Muscle layer of colon (tissue), 2 donors: Measurements from ENCODE around the gene SPP1.

Source experiments
- H3K27ac ChIP-seq: one replicate; pipeline ENCODE4 v1.7.0; 2013; ENCODE audit warnings: low read depth, mild to moderate bottlenecking, low read length, moderate library complexity
- H3K27me3 ChIP-seq, 2 donors: one replicate each; pipeline ENCODE4 v1.7.0; 2013; ENCODE audit warnings: low read length in 2 of 2, mild to moderate bottlenecking in 2 of 2; ENCODE audit not compliant: insufficient read depth in 2 of 2, control insufficient read depth in 1 of 2
- H3K36me3 ChIP-seq: one replicate; pipeline ENCODE4 v1.7.0; 2013; ENCODE audit warnings: mild to moderate bottlenecking, low read length; ENCODE audit not compliant: insufficient read depth
- H3K4me1 ChIP-seq: one replicate; pipeline ENCODE4 v1.7.0; 2013; ENCODE audit warnings: mild to moderate bottlenecking, low read length; ENCODE audit not compliant: insufficient read depth
- H3K4me3 ChIP-seq, 2 donors: one replicate each; pipeline ENCODE4 v1.7.0; 2013; ENCODE audit warnings: low read length in 2 of 2, low read depth in 1 of 2, mild to moderate bottlenecking in 1 of 2, moderate library complexity in 1 of 2
- H3K9ac ChIP-seq: one replicate; pipeline ENCODE4 v1.7.0; 2013; ENCODE audit warnings: low read length
- H3K9me3 ChIP-seq: one replicate; pipeline ENCODE4 v1.7.0; 2013; ENCODE audit warnings: mild to moderate bottlenecking, low read length
- donor health status: abdominal sarcoma.
- donor health status: Adenocarcinoma of cecum.

The SPP1 gene

DNA sequence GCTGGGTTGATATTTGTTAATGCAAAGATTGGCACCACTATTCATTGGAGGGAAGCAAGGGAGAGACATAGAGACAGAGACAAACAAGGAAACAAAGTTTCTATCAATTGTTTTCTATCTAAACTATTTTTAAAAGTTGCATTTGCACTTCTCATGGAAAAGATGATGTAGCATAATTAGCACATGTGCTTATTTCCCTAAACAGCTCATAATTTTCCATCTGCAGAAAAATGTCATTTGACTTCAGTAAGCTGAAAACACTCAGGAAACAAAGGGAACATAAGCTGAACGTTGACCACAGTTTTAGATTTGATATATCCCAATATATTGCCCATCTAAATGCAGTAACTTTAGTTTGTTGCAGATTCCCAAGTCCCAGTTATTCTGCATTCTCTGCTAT lies 18.5 kb upstream of the SPP1 start:
- Histone ChIP-seq H3K9me3 (no peaks in the 10 kb centered on the region), H3K4me3 (no peak overlapping the region), H3K27ac (no peak overlapping the region), H3K36me3 (no peaks in the 10 kb centered on the region), H3K4me1 (no peaks in the 10 kb centered on the region), H3K9ac (no peak overlapping the region), H3K27me3 (no peaks in the 10 kb centered on the region)

DNA sequence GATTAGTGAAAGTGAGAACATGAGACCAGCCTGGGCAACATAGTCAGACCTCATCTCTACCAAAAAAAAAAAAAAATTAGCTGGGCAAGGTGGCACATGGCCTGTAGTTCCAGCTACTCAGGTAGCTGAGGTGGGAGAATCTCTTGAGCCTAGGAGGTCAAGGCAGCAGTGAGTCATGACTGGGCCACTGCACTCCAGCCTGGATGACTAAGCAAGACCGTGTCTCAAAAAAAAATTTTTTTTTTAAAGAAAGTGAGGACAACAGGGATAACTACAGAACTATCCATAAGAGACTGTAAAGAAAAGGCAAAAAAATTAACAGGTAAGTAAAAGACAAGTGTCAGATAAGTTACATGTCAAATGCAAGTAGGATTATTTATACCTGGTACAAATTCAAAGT lies 13.5 kb upstream of the SPP1 start:
- no peaks in the 10 kb centered on the region for H3K9me3 ChIP-seq
- H3K4me3 ChIP-seq = no peak overlapping the region
- no peaks in the 10 kb centered on the region for H3K27me3 ChIP-seq
- no peak overlapping the region for H3K9ac ChIP-seq
- H3K4me1 ChIP-seq = no peaks in the 10 kb centered on the region
- no peaks in the 10 kb centered on the region for H3K36me3 ChIP-seq
- H3K27ac ChIP-seq = no peak overlapping the region

DNA sequence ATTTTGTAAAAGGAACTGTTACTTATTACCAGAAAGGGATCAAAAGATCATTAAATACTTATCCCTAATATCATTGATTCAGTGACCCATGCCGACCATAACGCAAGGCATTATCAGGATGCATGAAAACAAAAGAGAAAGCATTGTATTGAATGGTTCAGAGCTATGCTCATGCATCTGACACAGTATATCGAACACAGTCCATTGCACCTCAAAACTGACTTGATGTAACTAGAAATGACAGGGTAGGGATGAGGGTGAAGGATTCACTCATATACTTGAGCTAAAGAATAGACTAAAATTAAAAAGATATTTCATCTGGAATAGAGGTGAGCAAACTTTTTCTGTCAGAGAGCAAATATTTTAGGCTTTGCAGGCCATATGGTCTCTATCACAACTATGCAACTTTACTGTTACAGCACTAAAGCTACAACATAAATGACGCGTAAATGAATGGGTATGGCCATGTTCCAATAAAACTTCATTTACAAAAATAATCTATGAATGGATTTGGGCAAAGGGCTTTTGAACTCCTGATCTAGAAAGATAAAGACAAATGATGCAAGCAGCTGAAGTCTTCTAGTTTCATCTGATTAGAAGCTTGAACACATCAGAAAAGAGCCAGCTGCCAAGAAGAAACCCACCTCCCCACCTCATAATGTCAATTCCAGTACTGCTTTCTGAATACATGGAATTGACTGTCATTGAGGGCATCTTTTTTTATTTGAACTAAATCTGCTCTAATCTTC lies 12.9 kb upstream of the SPP1 start:
- Histone ChIP-seq H3K36me3 (no peaks in the 10 kb centered on the region), H3K27me3 (no peaks in the 10 kb centered on the region), H3K9me3 (no peaks in the 10 kb centered on the region), H3K4me3 (no peak overlapping the region), H3K4me1 (no peaks in the 10 kb centered on the region), H3K27ac (no peak overlapping the region), H3K9ac (no peak overlapping the region)

DNA sequence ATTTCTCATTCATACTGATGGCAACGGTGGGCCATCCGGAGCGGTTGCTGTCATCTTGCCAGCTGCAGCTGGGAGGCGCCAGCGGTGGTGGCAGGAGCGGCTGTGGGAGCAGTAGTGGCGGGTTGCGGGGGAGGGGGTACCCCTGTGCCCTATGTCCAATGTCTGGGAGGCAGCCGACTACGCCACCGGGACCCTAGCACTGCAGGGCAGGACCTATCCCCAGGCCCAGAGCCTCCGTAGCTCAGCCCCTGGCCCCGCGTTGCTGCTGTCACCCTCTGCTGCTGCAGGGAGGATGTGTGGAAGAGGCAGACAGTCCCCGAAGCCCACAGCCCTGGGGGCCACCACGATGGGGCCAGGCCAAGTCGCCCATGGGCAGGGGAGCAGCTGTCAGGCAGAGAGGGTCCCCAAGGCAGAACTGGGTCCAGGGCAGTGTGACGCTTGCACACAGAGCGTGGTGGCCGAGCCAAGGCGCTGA lies 10.0 kb upstream of the SPP1 start:
- Histone ChIP-seq H3K4me3 (no peak overlapping the region), H3K27me3 (no peaks in the 10 kb centered on the region), H3K4me1 (no peaks in the 10 kb centered on the region), H3K9me3 (no peaks in the 10 kb centered on the region), H3K27ac (no peak overlapping the region), H3K36me3 (no peaks in the 10 kb centered on the region), H3K9ac (no peak overlapping the region)

DNA sequence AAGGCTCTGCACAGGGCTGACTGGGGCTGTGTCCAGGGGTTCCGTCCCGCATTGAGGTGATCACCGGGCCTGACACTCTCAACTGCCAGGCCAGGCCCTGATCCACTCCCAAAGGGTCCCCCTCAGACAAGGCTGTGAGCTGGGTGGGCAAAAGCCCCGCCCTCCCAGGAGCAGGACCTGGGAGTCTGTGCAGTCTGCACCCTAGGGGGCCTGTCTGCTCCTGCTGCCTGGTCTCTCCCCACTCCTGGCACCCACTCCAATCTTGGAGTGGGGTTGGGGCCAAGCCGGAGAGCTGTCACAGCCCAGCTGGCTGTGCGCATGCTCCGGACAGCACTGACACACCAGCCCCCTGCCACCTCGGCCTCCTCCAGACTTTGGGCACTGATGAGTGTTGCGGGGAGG lies 9.4 kb upstream of the SPP1 start:
- Histone ChIP-seq H3K27ac (no peak overlapping the region), H3K9me3 (no peaks in the 10 kb centered on the region), H3K4me3 (no peak overlapping the region), H3K27me3 (no peaks in the 10 kb centered on the region), H3K36me3 (no peaks in the 10 kb centered on the region), H3K9ac (no peak overlapping the region), H3K4me1 (no peaks in the 10 kb centered on the region)

DNA sequence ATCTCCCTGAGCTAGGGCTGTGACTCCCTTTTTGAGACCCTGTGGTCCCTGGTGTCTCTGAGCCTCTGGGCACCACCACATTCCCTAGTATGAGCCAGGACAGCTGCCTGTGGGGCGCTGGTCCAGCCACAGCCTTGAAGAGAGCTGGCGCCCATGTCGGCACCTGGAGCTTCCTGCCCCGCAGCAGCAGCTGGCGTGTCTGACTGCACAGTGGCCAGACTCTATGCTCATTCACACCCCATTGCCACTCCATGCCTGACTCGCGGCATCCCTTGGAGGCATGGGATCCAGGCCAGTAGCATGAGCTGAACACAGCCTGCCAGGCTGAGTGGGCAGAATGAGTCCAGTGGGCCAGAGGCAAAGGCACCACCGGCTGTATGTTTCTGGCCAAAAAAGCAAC lies 8.3 kb upstream of the SPP1 start:
- Histone ChIP-seq H3K9me3 (no peaks in the 10 kb centered on the region), H3K27me3 (no peaks in the 10 kb centered on the region), H3K4me3 (no peak overlapping the region), H3K4me1 (no peaks in the 10 kb centered on the region), H3K27ac (no peak overlapping the region), H3K9ac (no peak overlapping the region), H3K36me3 (no peaks in the 10 kb centered on the region)

DNA sequence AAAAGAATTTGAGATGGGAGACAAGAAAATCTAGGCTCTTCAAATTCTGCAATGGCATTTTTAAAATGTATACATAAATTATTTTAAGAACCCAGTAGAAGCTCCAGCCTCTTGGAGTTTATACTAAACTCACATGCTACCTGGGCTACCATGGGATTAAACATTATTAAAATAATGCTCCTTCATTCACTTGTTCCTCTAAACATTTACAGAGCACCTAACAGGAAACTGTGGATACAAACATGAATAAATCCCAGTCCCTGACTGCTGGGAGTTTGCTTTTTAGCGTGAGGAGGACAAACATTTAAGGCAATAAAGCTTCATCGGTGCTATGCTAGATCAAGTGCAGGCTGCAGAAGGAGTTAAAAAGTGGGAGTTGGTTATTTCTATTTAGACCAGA lies 5.4 kb upstream of the SPP1 start:
- Histone ChIP-seq H3K4me3 (no peak overlapping the region), H3K27ac (no peak overlapping the region), H3K9ac (no peak overlapping the region), H3K4me1 (no peaks in the 10 kb centered on the region), H3K36me3 (no peaks in the 10 kb centered on the region), H3K9me3 (no peaks in the 10 kb centered on the region), H3K27me3 (no peaks in the 10 kb centered on the region)

DNA sequence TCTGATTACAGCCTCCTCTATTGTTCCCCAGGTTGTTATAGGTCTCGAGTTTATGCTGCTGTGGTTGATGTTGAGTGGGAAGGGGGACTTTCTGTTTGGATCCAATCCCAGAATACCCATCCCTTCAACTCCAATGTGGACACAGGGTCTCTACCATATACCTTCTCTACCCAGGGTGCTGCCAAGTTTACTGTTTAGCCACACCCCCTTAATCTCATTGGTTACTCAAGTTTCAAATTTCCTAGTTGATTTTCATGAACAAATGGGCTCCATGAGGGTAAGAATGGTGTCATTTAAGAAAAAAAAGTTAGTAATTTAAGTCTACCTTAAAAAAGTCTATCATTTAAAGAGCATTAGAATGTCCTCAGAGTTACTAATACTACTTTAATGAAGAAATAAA lies 3.6 kb upstream of the SPP1 start:
- Histone ChIP-seq H3K4me1 (no peaks in the 10 kb centered on the region), H3K9ac (no peak overlapping the region), H3K27ac (no peak overlapping the region), H3K36me3 (no peaks in the 10 kb centered on the region), H3K4me3 (no peak overlapping the region), H3K27me3 (no peaks in the 10 kb centered on the region), H3K9me3 (no peaks in the 10 kb centered on the region)

DNA sequence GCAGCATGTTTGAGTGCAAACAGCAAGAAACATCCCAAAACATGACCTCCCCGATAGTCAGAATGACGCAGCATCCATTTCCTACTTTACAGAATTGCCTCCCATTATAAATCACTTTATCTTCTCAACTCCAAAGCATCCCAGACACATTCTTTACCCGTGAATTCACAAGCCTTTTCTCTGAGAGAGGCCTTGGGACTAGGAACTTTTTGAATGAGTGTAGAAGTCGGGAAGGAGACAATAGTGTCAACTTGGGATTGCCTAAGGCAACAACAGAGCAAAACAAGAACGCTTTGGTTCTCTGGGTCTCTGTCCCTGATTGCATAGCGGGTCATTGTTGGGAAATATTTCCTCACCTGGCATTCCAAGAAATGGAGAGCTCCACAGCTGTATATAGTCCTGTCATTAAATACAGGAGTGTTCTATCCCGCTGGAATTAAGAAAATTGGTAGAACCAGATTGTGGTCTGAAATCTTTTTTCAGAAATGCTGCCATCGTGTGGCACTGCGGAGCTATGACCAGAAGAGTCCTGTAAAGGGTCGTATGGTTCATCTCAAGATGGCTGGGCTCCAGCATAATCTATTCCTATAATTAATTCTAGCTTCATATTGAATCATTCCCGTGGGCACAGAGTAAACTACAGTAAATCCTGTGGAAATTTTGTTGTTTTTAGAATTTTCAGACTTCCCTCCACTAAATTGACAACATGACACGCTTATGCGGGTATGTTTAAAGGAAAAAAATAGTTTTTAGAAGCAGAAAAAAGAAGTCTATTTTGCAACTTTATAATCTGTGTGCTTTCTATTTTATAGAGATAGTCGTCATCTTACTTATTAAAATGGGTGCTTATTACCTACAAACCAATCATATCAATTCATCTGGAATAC lies 2.0 kb upstream of the SPP1 start:
- Histone ChIP-seq H3K27me3 (no peaks in the 10 kb centered on the region), H3K27ac (no peak overlapping the region), H3K4me1 (no peaks in the 10 kb centered on the region), H3K4me3 (peak overlapping the region in 1 of 2 donors; percentile 20), H3K36me3 (no peaks in the 10 kb centered on the region), H3K9me3 (no peaks in the 10 kb centered on the region), H3K9ac (no peak overlapping the region)

DNA sequence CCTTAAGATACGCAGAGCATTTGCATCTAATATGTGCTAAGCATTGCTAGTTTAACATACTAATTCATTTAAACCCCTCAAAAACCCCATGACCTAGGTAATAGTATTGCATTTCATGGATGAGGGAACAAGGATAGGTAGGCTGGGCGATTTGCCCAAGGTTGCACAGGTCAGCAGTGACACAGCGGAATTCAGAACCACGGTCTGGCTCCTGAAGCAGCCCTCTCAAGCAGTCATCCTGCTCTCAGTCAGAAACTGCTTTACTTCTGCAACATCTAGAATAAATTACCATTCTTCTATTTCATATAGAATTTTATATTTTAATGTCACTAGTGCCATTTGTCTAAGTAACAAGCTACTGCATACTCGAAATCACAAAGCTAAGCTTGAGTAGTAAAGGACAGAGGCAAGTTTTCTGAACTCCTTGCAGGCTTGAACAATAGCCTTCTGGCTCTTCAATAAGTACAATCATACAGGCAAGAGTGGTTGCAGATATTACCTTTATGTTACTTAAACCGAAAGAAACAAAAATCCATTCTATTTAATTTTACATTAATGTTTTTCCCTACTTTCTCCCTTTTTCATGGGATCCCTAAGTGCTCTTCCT lies 555 bp upstream of the SPP1 start:
- Histone ChIP-seq H3K27me3 (no peaks in the 10 kb centered on the region), H3K36me3 (no peaks in the 10 kb centered on the region), H3K9ac (no peak overlapping the region), H3K27ac (no peak overlapping the region), H3K4me3 (no peak overlapping the region), H3K9me3 (no peaks in the 10 kb centered on the region), H3K4me1 (no peaks in the 10 kb centered on the region)

DNA sequence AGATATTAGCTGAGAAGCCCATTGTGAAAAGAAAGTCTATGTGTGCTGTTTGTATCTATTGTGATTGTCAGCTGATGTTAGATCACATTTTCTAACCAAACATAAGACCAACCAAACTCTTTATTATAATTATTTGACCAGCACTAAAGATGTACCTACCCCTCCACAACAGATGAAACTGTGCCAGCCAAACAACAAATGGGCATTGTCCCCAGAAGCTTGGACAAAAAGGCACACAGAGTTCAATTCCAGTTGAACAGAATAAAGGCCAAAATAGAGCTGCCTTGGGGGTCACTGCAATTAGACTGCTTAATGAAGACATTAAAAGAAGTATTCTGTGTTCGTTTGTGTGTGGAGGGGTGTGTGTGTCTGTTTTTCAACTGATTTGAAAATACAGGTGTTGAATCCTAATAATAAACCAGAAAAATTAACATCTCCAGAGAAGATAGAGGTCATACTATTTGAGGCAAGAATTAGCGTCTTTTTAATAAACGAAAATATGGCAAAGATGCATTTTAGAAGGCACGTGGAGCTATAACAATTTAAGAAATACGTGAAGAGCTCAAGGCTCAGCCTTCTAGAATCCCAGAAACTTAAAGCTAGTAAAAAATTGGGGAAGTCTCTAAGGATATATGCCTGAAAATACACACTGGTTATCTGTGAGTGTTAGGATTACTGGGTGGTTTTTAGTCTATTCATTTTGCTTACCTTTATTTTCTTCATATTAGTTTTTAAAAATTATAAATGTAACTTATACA lies 2.2 kb downstream of the SPP1 start:
- no peaks in the 10 kb centered on the region for H3K27me3 ChIP-seq
- no peaks in the 10 kb centered on the region for H3K9me3 ChIP-seq
- no peaks in the 10 kb centered on the region for H3K4me1 ChIP-seq
- no peaks in the 10 kb centered on the region for H3K36me3 ChIP-seq
- H3K9ac ChIP-seq = no peak overlapping the region
- H3K4me3 ChIP-seq = no peak overlapping the region
- H3K27ac ChIP-seq = no peak overlapping the region
